ENCODE measurements around the gene CFAP54. TPM values are rescaled to one million over a fixed set of nuclear protein-coding genes. Genes with fewer than 3 reads are reported as not detected.
"Not testable (repeated sequence)": the region's sequence is repeated elsewhere in the genome, so short reads cannot be mapped to it uniquely, and the experiment has no call there.

CFAP54 gene
- total RNA-seq, 1 experiment from 2014 or later: 0.05 TPM

DNA sequence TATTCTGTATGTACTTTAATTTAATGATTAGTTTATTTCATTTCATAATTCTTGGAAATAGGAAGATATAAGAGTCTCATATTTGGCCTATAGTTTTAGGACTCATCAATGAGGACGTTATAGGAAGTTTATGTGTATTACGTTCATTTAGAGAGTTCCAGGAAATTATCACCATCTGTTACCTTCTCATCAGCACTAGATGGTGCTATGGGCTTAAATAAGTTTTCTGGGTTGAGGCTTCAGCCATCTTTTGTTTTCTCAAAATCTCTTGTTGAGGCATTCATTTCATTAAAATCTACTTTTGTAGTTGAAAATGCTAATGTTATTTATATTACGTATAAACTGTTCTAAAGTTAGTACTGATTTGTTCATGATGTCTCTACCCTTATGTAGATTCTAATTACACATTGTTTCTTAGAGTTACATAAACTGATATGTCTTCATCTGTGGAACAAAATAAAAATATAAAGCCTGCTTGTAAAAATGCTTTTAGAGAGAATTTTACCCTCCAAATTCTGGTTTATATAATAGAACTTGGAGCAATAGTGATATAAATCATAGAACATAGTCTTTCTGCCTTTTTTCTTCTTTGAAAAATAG lies 89.2 kb downstream of the CFAP54 start:
- Histone ChIP-seq H3K27ac (no peak overlapping the region), H3K4me3 (no peak overlapping the region), H3K9me3 (replicated peaks) (no peaks in the 10 kb centered on the region), H3K36me3 (no peaks in the 10 kb centered on the region), H3K27me3 (replicated peaks) (no peaks in the 10 kb centered on the region), H3K4me1 (replicated peaks) (no peaks in the 10 kb centered on the region)
- peak in 1 of 2 experiments; percentile 27 for DNase-seq (ENCODE audit: low read depth in 1 of 2, low spot score in 2 of 2)

GRCh38 chr12:96585977-96586376 lies 96.6 kb downstream of the CFAP54 start:
- no peak overlapping the region for H3K27ac ChIP-seq
- DNase-seq (ENCODE audit: low read depth in 1 of 2, low spot score in 2 of 2): no peak
- no peaks in the 10 kb centered on the region for H3K27me3 ChIP-seq (replicated peaks)
- H3K9me3 ChIP-seq (replicated peaks): no peaks in the 10 kb centered on the region
- H3K4me1 ChIP-seq (replicated peaks): no peaks in the 10 kb centered on the region
- H3K36me3 ChIP-seq: no peaks in the 10 kb centered on the region
- no peak overlapping the region for H3K4me3 ChIP-seq

GRCh38 chr12:96587691-96588090 lies 98.3 kb downstream of the CFAP54 start:
- no peak overlapping the region for H3K4me3 ChIP-seq
- no peak for DNase-seq (ENCODE audit: low read depth in 1 of 2, low spot score in 2 of 2)
- no peaks in the 10 kb centered on the region for H3K9me3 ChIP-seq (replicated peaks)
- H3K36me3 ChIP-seq: no peaks in the 10 kb centered on the region
- H3K4me1 ChIP-seq (replicated peaks): no peaks in the 10 kb centered on the region
- no peak overlapping the region for H3K27ac ChIP-seq
- no peaks in the 10 kb centered on the region for H3K27me3 ChIP-seq (replicated peaks)

- H3K27ac ChIP-seq: no peak overlapping the region
Observed at GRCh38 chr12:96590970-96591369, 101.6 kb downstream of the CFAP54 start.

DNA sequence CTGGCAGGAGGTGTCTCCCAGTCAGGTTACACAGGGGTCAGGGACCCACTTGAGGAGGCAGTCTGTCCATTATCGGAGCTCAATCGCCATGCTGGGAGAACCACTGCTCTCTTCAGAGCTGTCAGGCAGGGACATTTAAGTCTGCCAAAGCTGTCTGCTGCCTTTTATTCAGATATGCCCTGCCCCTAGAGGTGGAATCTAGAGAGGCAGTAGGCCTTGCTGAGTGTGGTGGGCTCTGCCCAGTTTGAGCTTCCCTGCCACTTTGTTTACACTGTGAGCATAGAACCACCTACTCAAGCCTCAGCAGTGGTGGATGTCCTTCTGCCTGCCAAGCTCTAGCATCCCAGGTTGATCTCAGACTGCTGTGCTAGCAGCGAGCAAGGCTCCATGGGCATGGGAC lies 115.0 kb downstream of the CFAP54 start:
- not testable (repeated sequence) for H3K4me3 ChIP-seq; H3K27ac ChIP-seq; H3K36me3 ChIP-seq; DNase-seq (ENCODE audit: low read depth in 1 of 2, low spot score in 2 of 2); H3K4me1 ChIP-seq (replicated peaks); H3K9me3 ChIP-seq (replicated peaks)
- peaks cover 23% of the 10 kb centered on the region for H3K27me3 ChIP-seq (replicated peaks)

More at GRCh38 chr12:96590970-96591369, 101.6 kb downstream of the CFAP54 start:
- Histone ChIP-seq H3K27me3 (replicated peaks) (no peaks in the 10 kb centered on the region), H3K9me3 (replicated peaks) (no peaks in the 10 kb centered on the region), H3K36me3 (no peaks in the 10 kb centered on the region), H3K4me3 (no peak overlapping the region), H3K4me1 (replicated peaks) (no peaks in the 10 kb centered on the region)
- no peak for DNase-seq (ENCODE audit: low read depth in 1 of 2, low spot score in 2 of 2)

- Histone ChIP-seq H3K9me3 (replicated peaks) (no peaks in the 10 kb centered on the region), H3K27me3 (replicated peaks) (peaks cover 23% of the 10 kb centered on the region), H3K4me3 (no peak overlapping the region), H3K36me3 (no peaks in the 10 kb centered on the region), H3K4me1 (replicated peaks) (no peaks in the 10 kb centered on the region), H3K27ac (no peak overlapping the region)
- DNase-seq (ENCODE audit: low read depth in 1 of 2, low spot score in 2 of 2): no peak
Observed at GRCh38 chr12:96605684-96606083, 116.3 kb downstream of the CFAP54 start.

DNA sequence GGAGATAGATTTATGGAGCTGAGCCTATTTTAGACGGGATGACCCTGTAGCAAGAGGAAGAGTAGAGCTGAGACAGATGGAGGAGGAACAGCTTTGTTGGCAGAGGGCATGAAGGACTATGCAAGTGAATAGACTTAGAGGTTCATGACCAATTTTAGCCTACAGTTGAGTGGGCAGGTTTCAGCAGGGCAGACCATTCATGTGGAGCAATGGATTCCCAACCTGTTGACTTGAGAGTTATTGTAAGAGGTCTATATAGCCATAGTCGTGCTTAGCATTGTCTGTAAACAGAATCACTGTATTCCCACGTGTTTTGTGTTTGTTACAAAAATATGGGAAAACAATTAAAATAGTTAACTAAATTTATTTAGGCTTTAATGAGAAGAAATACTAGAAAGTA lies 116.8 kb downstream of the CFAP54 start:
- Histone ChIP-seq H3K36me3 (no peaks in the 10 kb centered on the region), H3K4me3 (no peak overlapping the region), H3K4me1 (replicated peaks) (no peaks in the 10 kb centered on the region), H3K27ac (no peak overlapping the region), H3K9me3 (replicated peaks) (no peaks in the 10 kb centered on the region), H3K27me3 (replicated peaks) (peaks cover 23% of the 10 kb centered on the region)
- DNase-seq (ENCODE audit: low read depth in 1 of 2, low spot score in 2 of 2): no peak

- Histone ChIP-seq H3K4me1 (replicated peaks) (no peaks in the 10 kb centered on the region), H3K27ac (no peak overlapping the region), H3K36me3 (no peaks in the 10 kb centered on the region), H3K9me3 (replicated peaks) (no peaks in the 10 kb centered on the region), H3K27me3 (replicated peaks) (peaks cover 23% of the 10 kb centered on the region), H3K4me3 (no peak overlapping the region)
- no peak for DNase-seq (ENCODE audit: low read depth in 1 of 2, low spot score in 2 of 2)
Observed at GRCh38 chr12:96606644-96607043, 117.3 kb downstream of the CFAP54 start.

GRCh38 chr12:96617178-96617577 lies 127.8 kb downstream of the CFAP54 start:
- no peaks in the 10 kb centered on the region for H3K27me3 ChIP-seq (replicated peaks)
- no peak overlapping the region for H3K27ac ChIP-seq
- no peak for DNase-seq (ENCODE audit: low read depth in 1 of 2, low spot score in 2 of 2)
- no peaks in the 10 kb centered on the region for H3K36me3 ChIP-seq
- no peak overlapping the region for H3K4me3 ChIP-seq
- no peaks in the 10 kb centered on the region for H3K4me1 ChIP-seq (replicated peaks)
- H3K9me3 ChIP-seq (replicated peaks): no peaks in the 10 kb centered on the region

DNA sequence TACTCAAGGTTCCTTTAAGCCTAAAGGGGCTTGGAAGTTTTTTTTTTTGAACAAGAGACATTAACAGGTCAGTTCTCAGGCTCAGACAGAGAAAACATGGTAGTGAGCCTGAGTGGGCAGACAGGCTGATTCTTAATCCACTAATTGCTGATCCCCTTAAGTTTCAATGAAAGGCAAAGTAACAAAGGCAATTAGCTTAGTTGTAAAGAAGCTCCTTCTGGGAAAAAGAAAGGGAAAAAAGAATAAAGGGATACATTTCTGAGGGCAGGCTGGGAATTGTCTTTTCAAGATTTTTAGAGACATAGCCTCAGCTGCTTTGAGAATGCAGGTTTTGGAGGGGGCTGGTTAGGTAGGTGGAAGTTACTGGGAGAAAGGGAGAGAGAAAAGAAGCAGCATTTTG lies 133.8 kb downstream of the CFAP54 start:
- Histone ChIP-seq H3K27me3 (replicated peaks) (0 out of 2 replicates have a peak, but pooled peaks cover 3% of the 10 kb centered on the region), H3K27ac (no peak overlapping the region), H3K36me3 (no peaks in the 10 kb centered on the region), H3K4me1 (replicated peaks) (no peaks in the 10 kb centered on the region), H3K4me3 (no peak overlapping the region), H3K9me3 (replicated peaks) (no peaks in the 10 kb centered on the region)
- DNase-seq (ENCODE audit: low read depth in 1 of 2, low spot score in 2 of 2): no peak

GRCh38 chr12:96623656-96624217 lies 134.4 kb downstream of the CFAP54 start:
- Histone ChIP-seq H3K4me1 (replicated peaks) (no peaks in the 10 kb centered on the region), H3K36me3 (no peaks in the 10 kb centered on the region), H3K4me3 (no peak overlapping the region), H3K27me3 (replicated peaks) (0 out of 2 replicates have a peak, but pooled peaks cover 3% of the 10 kb centered on the region), H3K27ac (no peak overlapping the region), H3K9me3 (replicated peaks) (no peaks in the 10 kb centered on the region)
- DNase-seq (ENCODE audit: low read depth in 1 of 2, low spot score in 2 of 2): no peak

- DNase-seq (ENCODE audit: low read depth in 1 of 2, low spot score in 2 of 2): no peak
- H3K27me3 ChIP-seq (replicated peaks): 0 out of 2 replicates have a peak, but pooled peaks cover 4% of the 10 kb centered on the region
- no peak overlapping the region for H3K4me3 ChIP-seq
- H3K36me3 ChIP-seq: no peaks in the 10 kb centered on the region
- no peaks in the 10 kb centered on the region for H3K9me3 ChIP-seq (replicated peaks)
- no peaks in the 10 kb centered on the region for H3K4me1 ChIP-seq (replicated peaks)
- H3K27ac ChIP-seq: no peak overlapping the region
Observed at GRCh38 chr12:96635844-96636243, 146.5 kb downstream of the CFAP54 start.

GRCh38 chr12:96636895-96637294 lies 147.5 kb downstream of the CFAP54 start:
- Histone ChIP-seq H3K36me3 (no peaks in the 10 kb centered on the region), H3K9me3 (replicated peaks) (no peaks in the 10 kb centered on the region), H3K27me3 (replicated peaks) (0 out of 2 replicates have a peak, but pooled peaks cover 4% of the 10 kb centered on the region)

DNA sequence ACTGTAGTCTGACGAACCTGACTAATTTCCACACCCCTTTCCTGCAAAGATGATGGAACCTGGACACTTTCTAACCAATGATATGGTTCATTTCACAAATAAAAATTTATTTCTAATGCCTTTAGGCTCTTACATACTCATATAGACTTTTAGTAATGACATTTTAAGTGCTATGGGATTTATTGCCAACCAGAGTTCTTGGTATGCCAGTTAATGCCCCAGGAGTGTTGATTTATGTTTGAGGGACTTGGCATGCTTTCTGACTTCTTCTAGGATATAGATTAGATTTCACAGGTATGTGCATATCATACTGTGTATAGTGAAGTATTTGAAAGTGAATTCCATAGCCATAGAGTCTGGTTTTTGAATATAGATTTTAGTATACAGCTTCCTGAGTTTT lies 159.5 kb downstream of the CFAP54 start:
- no peaks in the 10 kb centered on the region for H3K4me1 ChIP-seq (replicated peaks)
- H3K4me3 ChIP-seq: no peak overlapping the region
- no peaks in the 10 kb centered on the region for H3K9me3 ChIP-seq (replicated peaks)
- no peak for DNase-seq (ENCODE audit: low read depth in 1 of 2, low spot score in 2 of 2)
- no peaks in the 10 kb centered on the region for H3K36me3 ChIP-seq
- no peaks in the 10 kb centered on the region for H3K27me3 ChIP-seq (replicated peaks)
- no peak overlapping the region for H3K27ac ChIP-seq

More at GRCh38 chr12:96636895-96637294, 147.5 kb downstream of the CFAP54 start:
- DNase-seq (ENCODE audit: low read depth in 1 of 2, low spot score in 2 of 2): no peak
- H3K27ac ChIP-seq: no peak overlapping the region
- no peak overlapping the region for H3K4me3 ChIP-seq
- H3K4me1 ChIP-seq (replicated peaks): no peaks in the 10 kb centered on the region

DNA sequence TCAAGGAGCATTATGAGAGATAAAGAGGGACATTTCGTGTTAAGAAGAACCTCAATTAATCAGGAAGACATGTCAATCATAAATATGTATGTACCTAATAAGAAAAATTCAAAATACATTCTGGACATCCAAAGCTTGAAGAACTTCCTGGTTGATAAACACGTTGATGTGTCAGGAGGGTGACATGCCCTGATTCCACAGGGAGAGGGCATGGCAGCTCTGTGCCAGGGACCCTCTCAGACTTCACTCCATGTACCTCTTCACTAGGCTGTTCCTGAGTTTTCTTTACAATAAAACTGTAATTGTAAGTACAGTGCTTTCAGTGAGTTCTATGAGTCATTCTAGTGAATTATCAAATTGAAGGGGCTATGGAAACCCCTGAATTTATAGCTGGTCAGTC lies 163.5 kb downstream of the CFAP54 start:
- no peaks in the 10 kb centered on the region for H3K27me3 ChIP-seq (replicated peaks)
- H3K4me3 ChIP-seq: no peak overlapping the region
- H3K9me3 ChIP-seq (replicated peaks): no peaks in the 10 kb centered on the region
- no peak overlapping the region for H3K27ac ChIP-seq
- H3K36me3 ChIP-seq: no peaks in the 10 kb centered on the region
- H3K4me1 ChIP-seq (replicated peaks): no peaks in the 10 kb centered on the region
- DNase-seq (ENCODE audit: low read depth in 1 of 2, low spot score in 2 of 2): no peak
